K562 (cell line): ENCODE measurements around the gene C2orf69. TPM values are rescaled to one million over a fixed set of nuclear protein-coding genes. Genes with fewer than 3 reads are reported as not detected.

Experiments used
- ATAC-seq: fragments of 200-7000 bp; cut with Tn5 transposase; 3 replicates; pipeline ENCODE4 v1.9.1; 2020; ENCODE audit warnings: moderate library complexity
- BruUV-seq: library from RNA; stranded (reverse); fragments of 400-500 nt; replicated peaks from 2 replicates; lab custom pipeline; 2021; lab: Mats Ljungman, UMichigan
- CTCF ChIA-PET: fragments of 300-600 bp; formaldehyde crosslinking; extraction: SDS; loops from one replicate; lab custom pipeline; 2021; ENCODE audit warnings: low intra/inter-chr PET ratio; lab: Yijun Ruan, JAX
- POLR2A ChIA-PET: fragments of 300-600, 350-650 bp; sonication (Branson Sonifier 250); formaldehyde crosslinking; extraction: SDS; loops from one replicate; lab custom pipeline; 2021; ENCODE audit warnings: antibody characterized with exemption, inconsistent platforms; lab: Yijun Ruan, JAX
- DNase-seq, 4 experiments: peaks; one replicate each; pipeline versions ENCODE4 v3.0.0 to v3.0.0-alpha.2; 2011 to 2018; ENCODE audit warnings: low spot score in 3 of 4, mixed read lengths in 3 of 4; ENCODE audit errors: extremely low read depth in 1 of 4
- FAIRE-seq: peaks from 2 replicates; lab custom pipeline; 2011; peaks lifted over from hg19 to GRCh38; lab: Jason Lieb, UNC
- H2AFZ ChIP-seq: 2 replicates; pipeline ENCODE4 v1.6.0; 2011; ENCODE audit warnings: low read depth, low read length, control low read depth, inconsistent platforms
- H3K27ac ChIP-seq: fragments of 200-600 bp; 3 replicates; pipeline ENCODE4 v1.8.0; 2011; ENCODE audit warnings: low read depth, mild to moderate bottlenecking, control low read depth, inconsistent platforms, low read length, moderate library complexity, mixed read lengths; ENCODE audit errors: extremely low read depth
- H3K27me3 ChIP-seq, 2 experiments: fragments of 300-600 bp in 1 of 2; 2 replicates in 1 of 2; 3 replicates in 1 of 2; pipeline versions ENCODE4 v1.6.0 to v1.8.0; 2011; ENCODE audit warnings: inconsistent platforms in 2 of 2, low read length in 2 of 2, mild to moderate bottlenecking in 1 of 2, mixed read lengths in 1 of 2, moderate library complexity in 1 of 2; ENCODE audit not compliant: control insufficient read depth in 2 of 2, insufficient read depth in 2 of 2
- H3K36me3 ChIP-seq: fragments of 300-600 bp; 3 replicates; pipeline ENCODE4 v1.8.0; 2011; ENCODE audit warnings: mild to moderate bottlenecking, low read length, inconsistent platforms; ENCODE audit not compliant: control insufficient read depth, insufficient read depth
- H3K4me1 ChIP-seq, 2 experiments: fragments of 200-600 bp in 1 of 2; replicated peaks in 1 of 2; 2 replicates in 1 of 2; 3 replicates in 1 of 2; pipeline versions ENCODE4 v1.5.1 to v1.8.0; 2011; ENCODE audit warnings: inconsistent platforms in 2 of 2, low read length in 2 of 2, mild to moderate bottlenecking in 1 of 2, mixed read lengths in 1 of 2, moderate library complexity in 1 of 2; ENCODE audit not compliant: control insufficient read depth in 2 of 2, insufficient read depth in 2 of 2
- H3K4me2 ChIP-seq: 2 replicates; pipeline ENCODE4 v1.6.1; 2011; ENCODE audit warnings: low read length, control low read depth, inconsistent platforms, mixed read lengths; ENCODE audit not compliant: insufficient read depth
- H3K4me3 ChIP-seq: fragments of 200-600 bp; sonication (generic), shearing (Covaris generic); 2 replicates; pipeline ENCODE4 v1.5.1; 2016; ENCODE audit warnings: control low read depth, inconsistent platforms
- H3K79me2 ChIP-seq: fragments of 200-600 bp; 3 replicates; pipeline ENCODE4 v1.8.0; 2011; ENCODE audit warnings: low read length, inconsistent platforms; ENCODE audit not compliant: control insufficient read depth, insufficient read depth
- H3K9ac ChIP-seq, 2 experiments: 2 replicates each; pipeline versions ENCODE4 v1.6.0 to v1.6.1; 2011; ENCODE audit warnings: low read depth in 2 of 2, low read length in 2 of 2, control low read depth in 1 of 2, inconsistent platforms in 1 of 2, mild to moderate bottlenecking in 1 of 2, mixed read lengths in 1 of 2; ENCODE audit not compliant: insufficient read depth in 1 of 2
- H3K9me1 ChIP-seq: one replicate; pipeline ENCODE4 v1.6.0; 2011; ENCODE audit warnings: inconsistent platforms, mild to moderate bottlenecking, low read length, moderate library complexity; ENCODE audit not compliant: control insufficient read depth, insufficient read depth
- H3K9me3 ChIP-seq: replicated peaks from 2 replicates; pipeline ENCODE4 v1.5.1; 2011; ENCODE audit warnings: low read depth, low read length, inconsistent platforms; ENCODE audit not compliant: control insufficient read depth, insufficient read depth
- H4K20me1 ChIP-seq: replicated peaks from 2 replicates; pipeline ENCODE4 v1.6.1; 2011; ENCODE audit warnings: low read length, inconsistent platforms, mixed read lengths; ENCODE audit not compliant: control insufficient read depth, insufficient read depth
- ARNT ChIP-seq, 2 experiments: fragments of 450-650 bp; IDR thresholded peaks; 2 replicates each; pipeline ENCODE4 v1.6.1; 2016; ENCODE audit warnings: mild to moderate bottlenecking in 1 of 2
- BRD9 ChIP-seq: fragments of 450-650 bp; IDR thresholded peaks from 2 replicates; pipeline ENCODE4 v1.6.1; 2018; ENCODE audit warnings: low read depth; ENCODE audit not compliant: partially characterized antibody
- CREB1 ChIP-seq, 2 experiments: sonication (generic) in 1 of 2; formaldehyde crosslinking in 1 of 2; IDR thresholded peaks; 2 replicates each; pipeline versions ENCODE4 v1.6.1 to v1.8.0; 2012 to 2022; ENCODE audit warnings: inconsistent platforms in 1 of 2, mild to moderate bottlenecking in 1 of 2, missing genetic modification reagents in 1 of 2, moderate library complexity in 1 of 2
- CTBP1 ChIP-seq: fragments of 450-650 bp; IDR thresholded peaks from 2 replicates; pipeline ENCODE4 v1.6.1; 2016; ENCODE audit warnings: borderline replicate concordance
- KDM5B ChIP-seq: fragments of 200-600 bp; sonication (generic); IDR thresholded peaks from 2 replicates; pipeline ENCODE4 v1.6.1; 2012; ENCODE audit warnings: low read depth, mild to moderate bottlenecking, moderate library complexity, low read length, control low read depth, inconsistent platforms; ENCODE audit not compliant: insufficient replicate concordance
- KHSRP ChIP-seq: fragments of 450-650 bp; IDR thresholded peaks from 2 replicates; pipeline ENCODE4 v1.6.1; 2017
- NR3C1 ChIP-seq: sonication (generic); formaldehyde crosslinking; IDR thresholded peaks from 2 replicates; pipeline ENCODE4 v1.8.1; 2022; ENCODE audit warnings: missing genetic modification reagents
- PHB2 ChIP-seq: fragments of 450-650 bp; IDR thresholded peaks from 2 replicates; pipeline ENCODE4 v1.6.1; 2017; ENCODE audit warnings: low read depth
- PHF21A ChIP-seq: fragments of 450-650 bp; IDR thresholded peaks from 2 replicates; pipeline ENCODE4 v1.6.1; 2017; ENCODE audit warnings: low read depth, borderline replicate concordance
- SUPT5H ChIP-seq: fragments of 450-650 bp; IDR thresholded peaks from 2 replicates; pipeline ENCODE4 v1.6.1; 2016
- TAF1 ChIP-seq: IDR thresholded peaks from 2 replicates; pipeline ENCODE4 v1.6.1; 2011; ENCODE audit warnings: mild to moderate bottlenecking, low read length, moderate library complexity; ENCODE audit not compliant: insufficient read depth, control insufficient read depth, severe bottlenecking; ENCODE audit errors: extremely low read depth
- ZBTB34 ChIP-seq: fragments of 250-450 bp; sonication (Bioruptor Pico); IDR thresholded peaks from 2 replicates; pipeline ENCODE4 v1.8.0; 2021; ENCODE audit warnings: mild to moderate bottlenecking, moderate library complexity
- ZFP91 ChIP-seq: sonication (generic); formaldehyde crosslinking; IDR thresholded peaks from 2 replicates; pipeline ENCODE4 v1.8.0; 2022; ENCODE audit warnings: mild to moderate bottlenecking, missing genetic modification reagents
- WGBS: fragments of 100-300 bp; shearing (Covaris generic); methylation state at CpG from one replicate; pipeline ENCODE4 v1.1.6; 2016; ENCODE audit warnings: low coverage, mixed read lengths; ENCODE audit not compliant: insufficient coverage; ENCODE audit errors: missing lambda C conversion rate; 5-methylcytosine and 5-hydroxymethylcytosine counted together
- in situ Hi-C: fragments of 300-500 bp; cut with MboI; formaldehyde crosslinking; loops from 4 replicates; pipeline ENCODE4 v1.15.0; 2018; ENCODE audit warnings: inconsistent platforms, mixed read lengths
- intact Hi-C: fragments of 100-400 bp; cut with micrococcal nuclease; formaldehyde crosslinking; loops from 2 replicates; pipeline ENCODE4 v1.14.2; 2022
- polyA plus RNA-seq, 8 experiments: library from polyadenylated mRNA; depleted of rRNA in 4 of 8; stranded (reverse) in 5 of 8; unstranded in 3 of 8; fragments of >200 nt; fragmentation: Nextera tagmentation in 2 of 8; fragmentation: Illumina TruSeq in 1 of 8; extraction: Ambion mirVana in 2 of 8; extraction: Trizol in 1 of 8; gene quantifications; 2 replicates each; pipeline versions ENCODE4 v1.2.1 to v1.2.3, GENCODE V29; 2011 to 2014; ENCODE audit warnings: inconsistent platforms in 1 of 8, missing spikeins in 1 of 8
- total RNA-seq, 7 experiments: library from RNA; depleted of rRNA in 6 of 7; stranded (reverse); fragments of >200 nt in 6 of 7; fragmentation: Illumina TruSeq in 2 of 7; extraction: Trizol in 2 of 7; gene quantifications; 2 replicates each; pipeline versions ENCODE4 v1.2.1 to v1.2.3, GENCODE V29; 2011 to 2021; ENCODE audit warnings: low replicate concordance in 1 of 7
- TF ChIP-seq, protein P1 (sequence below), 3 experiments: fragments of 200-800 bp in 1 of 3; sonication (Bioruptor generic) in 1 of 3; sonication (generic) in 1 of 3; formaldehyde crosslinking in 1 of 3; IDR thresholded peaks; 2 replicates each; pipeline versions ENCODE4 v1.6.1 to v1.8.0; 2016 to 2022; ENCODE audit warnings: mild to moderate bottlenecking in 2 of 3, missing compliant biosample characterization in 2 of 3, missing genetic modification characterization in 2 of 3, missing genetic modification reagents in 1 of 3
- TF ChIP-seq, protein P2 (sequence below): fragments of 450-650 bp; IDR thresholded peaks from 2 replicates; pipeline ENCODE4 v1.6.1; 2016

The C2orf69 gene
- total and polyA plus RNA-seq, 9 of the 15 experiments (the other 6 are each of a cell fraction or from before 2014, with no cell fraction given) = 3.4 to 9.8 (median 5.7) TPM

DNA sequence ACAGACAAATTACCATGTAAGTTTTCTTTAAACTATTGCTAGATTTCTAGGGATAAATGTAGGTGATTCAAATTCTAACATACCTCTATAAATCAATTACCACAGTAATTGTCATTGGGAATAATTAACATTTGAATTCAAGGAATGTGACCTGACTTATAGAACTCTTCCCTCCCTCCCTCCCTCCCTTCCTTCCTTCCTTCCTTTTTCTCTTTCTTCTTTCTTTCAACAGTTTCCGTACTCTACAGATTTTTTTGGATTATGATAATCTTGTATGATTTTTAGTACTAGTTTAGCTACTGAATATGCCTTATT is 41.9 kb upstream of the C2orf69 start (continued):
- TF ChIP-seq, protein P1, sequence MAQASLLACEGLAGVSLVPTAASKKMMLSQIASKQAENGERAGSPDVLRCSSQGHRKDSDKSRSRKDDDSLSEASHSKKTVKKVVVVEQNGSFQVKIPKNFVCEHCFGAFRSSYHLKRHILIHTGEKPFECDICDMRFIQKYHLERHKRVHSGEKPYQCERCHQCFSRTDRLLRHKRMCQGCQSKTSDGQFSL (CRISPR knock-in tag; IDR thresholded peaks at IDR 0.05) = no peak
- TF ChIP-seq, protein P1 (tag; IDR thresholded peaks at IDR 0.05) = no peak
- TF ChIP-seq PHF21A (no peak), CTBP1 (no peak)

GRCh38 chr2:199869653-199870052 is 41.4 kb upstream of the C2orf69 start:
- H2AFZ ChIP-seq = no peak overlapping the region
- 0% methylated on average over 1 of the region's 1 CpG for WGBS
- no peaks in the 10 kb centered on the region for H3K9me1 ChIP-seq
- no peaks in the 10 kb centered on the region for H3K79me2 ChIP-seq
- H3K27ac ChIP-seq = no peak overlapping the region
- ChIA-PET CTCF (no interaction called here), POLR2A (no interaction called here)
- H3K4me2 ChIP-seq = no peak overlapping the region
- no peak overlapping the region for H3K9ac ChIP-seq
- TF ChIP-seq ZFP91 (CRISPR knock-in tag) = no peak
- no peak for TF ChIP-seq CREB1 (IDR thresholded peaks at IDR 0.05)
- TF ChIP-seq CREB1 (CRISPR knock-in tag; IDR thresholded peaks at IDR 0.05) = no peak
- TF ChIP-seq ZBTB34 (CRISPR knock-in tag) = no peak
- no peak for TF ChIP-seq PHB2
- no peak for TF ChIP-seq KDM5B
- TF ChIP-seq TAF1 = no peak
- TF ChIP-seq, protein P2, sequence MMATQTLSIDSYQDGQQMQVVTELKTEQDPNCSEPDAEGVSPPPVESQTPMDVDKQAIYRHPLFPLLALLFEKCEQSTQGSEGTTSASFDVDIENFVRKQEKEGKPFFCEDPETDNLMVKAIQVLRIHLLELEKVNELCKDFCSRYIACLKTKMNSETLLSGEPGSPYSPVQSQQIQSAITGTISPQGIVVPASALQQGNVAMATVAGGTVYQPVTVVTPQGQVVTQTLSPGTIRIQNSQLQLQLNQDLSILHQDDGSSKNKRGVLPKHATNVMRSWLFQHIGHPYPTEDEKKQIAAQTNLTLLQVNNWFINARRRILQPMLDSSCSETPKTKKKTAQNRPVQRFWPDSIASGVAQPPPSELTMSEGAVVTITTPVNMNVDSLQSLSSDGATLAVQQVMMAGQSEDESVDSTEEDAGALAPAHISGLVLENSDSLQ = no peak
- no peak for TF ChIP-seq KHSRP
- TF ChIP-seq SUPT5H = no peak
- TF ChIP-seq BRD9 = no peak
- no peak for TF ChIP-seq ARNT (IDR thresholded peaks at IDR 0.05)
- no peak for TF ChIP-seq NR3C1 (CRISPR knock-in tag)
- no TSS peak for BruUV-seq
- intact Hi-C loops = no loop called here
- H3K9me3 ChIP-seq = no peaks in the 10 kb centered on the region; the same call in 1 of the 2 replicates
- FAIRE-seq (no peak), DNase-seq (no peak), ATAC-seq (no peak)
- no peak overlapping the region for H3K4me3 ChIP-seq
- no peaks in the 10 kb centered on the region for H3K36me3 ChIP-seq
- no peaks in the 10 kb centered on the region for H4K20me1 ChIP-seq
- H3K4me1 ChIP-seq = no peaks in the 10 kb centered on the region
- no peaks in the 10 kb centered on the region for H3K27me3 ChIP-seq
- in situ Hi-C loops = no loop called here
